H1 (cell line): Measurements from ENCODE around the gene OR10J5. TPM values are rescaled to one million over a fixed set of nuclear protein-coding genes. Genes with fewer than 3 reads are reported as not detected.

ENCODE experiments used
- TCF12 ChIP-seq: IDR thresholded peaks from 2 replicates; pipeline ENCODE4 v1.6.1; 2011; ENCODE audit warnings: low read depth, mild to moderate bottlenecking, low read length
- polyA plus RNA-seq, 7 experiments: library from polyadenylated mRNA; depleted of rRNA in 3 of 7; stranded (reverse) in 5 of 7; unstranded in 2 of 7; fragments of >200 nt in 5 of 7; fragments of 200-250 nt in 2 of 7; gene quantifications; 1 replicate in 5 of 7; 2 replicates in 1 of 7; 4 replicates in 1 of 7; pipeline versions ENCODE4 v1.2.1 to v1.2.3, GENCODE V29; 2011 to 2013; ENCODE audit warnings: missing spikeins in 2 of 7, mixed read lengths in 2 of 7
- total RNA-seq: library from RNA; stranded (reverse); fragmentation: NEBNext Ultra II Directional; extraction: Animal tissue kit (Norgen Biotek cat#: 25700); gene quantifications from 2 replicates; pipeline ENCODE4 v1.2.1, GENCODE V29; 2021
- TF ChIP-seq, protein P1 (sequence below): IDR thresholded peaks from 2 replicates; pipeline ENCODE4 v1.6.1; 2011; ENCODE audit warnings: low read length, improper control_type of control experiment

Gene OR10J5
- total and polyA plus RNA-seq, 2 of the 8 experiments (the other 6 are each of a cell fraction or from before 2014, with no cell fraction given), result not detected

DNA sequence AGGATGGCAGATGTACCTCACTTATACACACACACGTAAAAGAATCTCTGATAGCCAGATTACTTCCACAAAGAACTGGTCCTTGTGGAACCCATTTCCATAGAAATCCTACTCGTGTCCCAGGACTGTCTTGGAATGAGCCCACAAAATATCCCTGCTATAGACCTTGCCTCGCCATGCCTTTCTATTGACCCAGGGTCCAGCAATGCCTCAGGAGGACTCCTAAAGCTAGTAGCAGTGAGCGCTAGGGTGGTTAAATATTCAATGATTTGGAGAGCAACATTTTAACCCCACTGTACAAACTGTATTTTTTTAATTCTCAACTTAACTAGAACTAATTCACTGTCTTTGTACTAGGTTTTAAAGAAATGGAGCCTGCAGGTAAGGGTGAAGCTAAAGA lies 26.9 kb downstream of the OR10J5 start (continued):
- TF ChIP-seq, protein P1, sequence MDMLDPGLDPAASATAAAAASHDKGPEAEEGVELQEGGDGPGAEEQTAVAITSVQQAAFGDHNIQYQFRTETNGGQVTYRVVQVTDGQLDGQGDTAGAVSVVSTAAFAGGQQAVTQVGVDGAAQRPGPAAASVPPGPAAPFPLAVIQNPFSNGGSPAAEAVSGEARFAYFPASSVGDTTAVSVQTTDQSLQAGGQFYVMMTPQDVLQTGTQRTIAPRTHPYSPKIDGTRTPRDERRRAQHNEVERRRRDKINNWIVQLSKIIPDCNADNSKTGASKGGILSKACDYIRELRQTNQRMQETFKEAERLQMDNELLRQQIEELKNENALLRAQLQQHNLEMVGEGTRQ, result no peak
- TF ChIP-seq TCF12, result no peak
